Activated CD8-positive, alpha-beta memory T cell treated with anti-CD3 and anti-CD28 coated beads, Interleukin-2, amount 50 U/mL, for 48 hours (primary cell): ENCODE data around the gene PYGM.

ENCODE experiments used
- DNase-seq: peaks from one replicate; pipeline ENCODE4 v3.0.0-alpha.2; 2020

Gene PYGM

DNA sequence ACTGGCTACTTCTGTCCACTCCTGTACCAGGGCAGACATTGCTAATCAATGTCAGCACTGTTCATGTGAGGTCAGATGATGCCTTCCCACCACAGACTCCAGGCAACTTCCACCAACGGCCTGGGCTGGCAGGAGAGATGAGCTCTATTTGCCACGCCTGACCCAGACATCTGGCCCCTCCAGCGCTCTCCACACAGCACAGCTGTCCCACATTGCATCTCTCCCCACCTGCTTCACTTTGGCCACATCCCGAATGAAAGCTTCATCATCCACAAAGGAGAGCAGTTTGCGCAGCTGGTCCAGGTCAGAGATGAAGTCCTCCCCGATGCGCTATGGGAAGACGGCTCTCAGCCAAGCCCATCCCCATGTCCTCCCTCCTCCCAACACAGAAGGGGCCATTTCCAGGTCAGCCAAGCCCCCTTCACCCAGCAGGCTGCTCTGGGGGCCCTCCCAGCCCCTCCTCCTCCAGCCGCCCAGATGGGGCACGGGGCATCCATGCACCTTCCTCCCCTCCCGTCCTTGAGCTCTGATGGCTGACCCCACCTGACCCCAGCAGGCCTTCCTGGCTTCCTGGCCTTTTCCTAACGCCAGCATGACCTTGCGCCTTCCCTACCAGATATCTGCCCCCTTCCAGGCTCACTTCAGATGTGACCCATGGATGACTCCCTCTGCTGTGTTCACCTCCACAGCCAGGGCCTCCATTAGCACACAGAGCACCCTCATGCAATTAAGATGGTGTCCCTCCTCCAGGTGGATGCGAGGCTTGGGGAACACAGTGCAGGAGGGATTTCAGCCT lies 7.4 kb downstream of the PYGM start:
- DNase-seq = no peak

- no peak for DNase-seq
Measured at GRCh38 chr11:64751580-64751979, 8.2 kb downstream of the PYGM start.

DNA sequence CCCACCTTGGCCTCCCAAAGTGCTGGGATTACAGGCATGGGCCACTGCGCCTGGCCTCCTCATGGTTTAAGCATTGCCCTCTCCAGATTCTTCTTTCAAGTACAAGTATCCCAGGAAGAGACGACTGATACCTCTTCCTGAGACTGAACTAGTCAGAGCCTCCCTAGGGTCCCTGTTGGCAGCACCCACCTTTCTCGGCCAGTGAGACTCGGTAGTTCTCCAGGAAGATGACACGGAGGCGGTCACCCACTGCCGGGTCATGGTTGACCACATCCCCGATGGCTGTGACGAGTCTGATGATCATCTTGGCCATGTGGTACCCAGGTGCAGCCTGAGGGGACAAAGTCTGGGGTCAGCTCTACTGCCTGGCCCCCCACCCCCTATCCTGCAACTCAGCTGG lies 8.6 kb downstream of the PYGM start:
- no peak for DNase-seq

- no peak for DNase-seq
Measured at GRCh38 chr11:64750361-64751054, 9.3 kb downstream of the PYGM start.

GRCh38 chr11:64747961-64748665 lies 11.7 kb downstream of the PYGM start:
- DNase-seq = no peak

DNA sequence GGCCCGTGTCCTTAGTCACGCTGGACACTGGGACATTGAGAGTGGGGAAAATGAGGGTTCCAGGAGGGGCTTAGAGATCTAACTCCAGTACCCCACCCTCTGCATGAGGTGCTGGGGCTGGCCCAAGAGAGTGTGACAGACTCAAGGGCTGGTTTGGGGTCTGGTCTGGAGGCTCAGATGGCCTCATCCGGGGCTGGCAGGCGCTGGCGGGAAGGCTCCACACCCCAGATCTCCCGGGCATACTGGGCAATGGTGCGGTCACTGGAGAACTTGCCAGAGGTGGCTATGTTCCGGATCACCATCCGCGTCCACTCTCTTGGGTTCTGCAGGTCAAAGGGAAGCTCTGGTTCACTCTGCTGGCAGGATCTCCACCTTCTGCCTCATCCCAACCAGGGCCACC lies 13.3 kb downstream of the PYGM start:
- no peak for DNase-seq

DNA sequence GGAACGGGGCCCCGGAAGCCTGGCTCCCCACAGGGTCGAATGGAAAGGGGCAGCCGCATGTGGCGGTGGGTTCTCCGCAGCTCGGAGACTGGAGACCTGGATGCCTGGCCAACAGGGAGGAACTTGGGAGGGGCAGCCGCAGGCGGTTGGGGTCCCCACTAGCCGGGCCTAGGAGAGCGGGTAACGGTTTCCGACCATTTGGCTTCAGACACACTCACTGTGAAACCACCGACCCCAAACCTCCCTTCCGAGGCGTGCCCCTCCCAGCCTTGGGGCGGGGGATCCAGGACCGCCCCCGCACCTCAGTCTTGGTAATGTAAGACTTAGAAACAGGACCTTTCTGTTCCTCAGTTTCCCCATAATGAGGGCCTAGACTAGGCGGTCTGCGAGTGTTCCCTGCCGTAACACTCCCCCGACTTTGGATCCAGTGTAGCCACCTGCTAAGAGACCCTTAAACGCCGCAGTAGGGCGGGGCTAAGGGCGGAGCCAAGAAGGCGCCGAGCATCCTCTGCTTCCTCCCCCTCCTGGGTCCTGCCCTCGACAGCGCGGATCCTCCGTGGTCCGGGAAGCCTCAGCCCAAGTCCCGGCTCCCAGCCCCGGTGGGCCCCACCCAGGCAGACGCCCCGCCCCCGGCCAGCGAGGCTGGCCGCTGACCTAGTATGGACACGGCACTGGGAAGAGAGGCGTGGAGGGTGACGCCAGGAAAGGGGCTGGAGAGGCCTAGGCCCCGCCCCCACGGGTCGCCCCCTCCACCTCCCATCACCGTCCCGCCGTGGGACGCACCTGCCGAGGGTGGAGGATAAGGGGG lies 14.0 kb downstream of the PYGM start:
- DNase-seq = peak; percentile 83

- DNase-seq = peak; percentile 79
Measured at GRCh38 chr11:64745189-64745520, 14.6 kb downstream of the PYGM start.

DNA sequence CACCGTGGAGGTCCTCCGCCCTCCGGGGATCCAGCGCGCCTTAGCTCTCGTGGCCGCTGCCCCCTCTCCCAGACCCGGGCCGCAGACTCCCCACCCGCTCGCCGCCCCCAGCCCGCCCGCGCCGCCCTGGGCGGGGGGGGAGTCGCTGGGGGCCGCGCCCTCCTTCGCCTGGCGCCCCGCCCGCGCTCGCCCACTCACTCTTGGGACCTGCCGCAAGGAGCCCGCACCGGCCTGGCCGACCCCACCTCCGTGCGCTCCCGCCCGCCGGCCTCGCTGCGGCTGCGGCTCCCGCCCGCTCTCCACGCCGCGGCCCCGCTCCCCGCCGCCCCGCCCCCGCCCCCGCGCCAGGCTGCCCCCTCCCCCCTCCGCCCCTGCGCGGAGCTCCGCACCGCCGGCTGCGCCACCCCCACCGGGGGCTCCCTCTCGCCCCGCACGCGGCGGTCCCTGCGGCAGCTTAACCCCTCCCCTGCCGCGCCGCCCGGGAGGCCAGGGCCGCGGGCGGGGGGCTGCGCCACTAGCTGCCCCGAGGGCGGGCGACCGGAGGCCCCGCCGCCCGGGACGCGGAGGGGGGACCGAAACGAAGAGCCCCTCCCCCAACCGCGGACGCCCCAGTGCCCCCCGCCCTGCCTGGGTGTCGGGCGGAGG lies 15.1 kb downstream of the PYGM start:
- DNase-seq = no peak

GRCh38 chr11:64743591-64744543 lies 15.9 kb downstream of the PYGM start, which contains the start of gene RASGRP2:
Gene RASGRP2, minus strand, starts transcription at chr11:64744142. Its CDS starts 1,276 bp downstream, at chr11:64742866.
- DNase-seq = peak; percentile 95

GRCh38 chr11:64742889-64743590 lies 16.7 kb downstream of the PYGM start:
- peak; percentile 96 for DNase-seq

DNA sequence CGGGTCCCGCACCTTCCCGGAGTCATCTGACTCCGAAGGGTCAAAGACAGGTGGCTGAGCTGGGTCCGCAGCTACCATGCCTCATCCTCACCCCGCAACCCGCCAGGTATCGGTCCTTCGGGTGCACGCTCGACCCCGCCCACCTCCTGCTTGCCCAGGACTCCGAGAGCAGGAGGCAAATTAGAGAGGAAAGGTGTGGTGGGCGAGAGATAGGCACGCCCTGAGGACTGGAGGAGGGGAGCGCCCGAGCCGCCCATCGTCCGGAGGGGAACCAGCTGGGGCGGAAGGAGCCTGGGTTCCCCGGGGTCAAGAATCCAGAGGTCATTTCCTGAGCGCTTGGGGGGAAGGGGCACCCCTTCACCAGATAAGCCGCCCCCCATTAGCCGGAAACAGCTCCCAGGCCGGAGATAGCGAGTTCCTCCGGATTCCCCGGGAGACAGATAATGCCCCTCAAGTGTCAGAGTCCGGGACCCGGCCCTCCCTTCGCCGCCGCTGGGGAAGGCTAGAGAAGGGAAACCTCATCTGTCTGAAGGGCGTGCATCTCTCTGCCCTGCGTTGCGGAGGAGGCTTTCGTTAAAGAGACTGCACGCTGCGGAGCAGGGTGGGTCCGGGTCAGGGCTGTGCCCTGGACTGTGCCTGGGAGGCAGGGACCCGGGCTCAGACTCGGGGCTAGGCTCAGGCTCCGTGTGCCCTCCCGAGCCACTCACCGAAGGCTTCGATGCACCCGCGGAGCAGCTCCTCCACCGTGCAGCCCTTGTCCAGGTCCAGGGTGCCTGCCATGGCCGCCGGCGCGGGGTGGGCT lies 17.5 kb downstream of the PYGM start:
- no peak for DNase-seq

DNA sequence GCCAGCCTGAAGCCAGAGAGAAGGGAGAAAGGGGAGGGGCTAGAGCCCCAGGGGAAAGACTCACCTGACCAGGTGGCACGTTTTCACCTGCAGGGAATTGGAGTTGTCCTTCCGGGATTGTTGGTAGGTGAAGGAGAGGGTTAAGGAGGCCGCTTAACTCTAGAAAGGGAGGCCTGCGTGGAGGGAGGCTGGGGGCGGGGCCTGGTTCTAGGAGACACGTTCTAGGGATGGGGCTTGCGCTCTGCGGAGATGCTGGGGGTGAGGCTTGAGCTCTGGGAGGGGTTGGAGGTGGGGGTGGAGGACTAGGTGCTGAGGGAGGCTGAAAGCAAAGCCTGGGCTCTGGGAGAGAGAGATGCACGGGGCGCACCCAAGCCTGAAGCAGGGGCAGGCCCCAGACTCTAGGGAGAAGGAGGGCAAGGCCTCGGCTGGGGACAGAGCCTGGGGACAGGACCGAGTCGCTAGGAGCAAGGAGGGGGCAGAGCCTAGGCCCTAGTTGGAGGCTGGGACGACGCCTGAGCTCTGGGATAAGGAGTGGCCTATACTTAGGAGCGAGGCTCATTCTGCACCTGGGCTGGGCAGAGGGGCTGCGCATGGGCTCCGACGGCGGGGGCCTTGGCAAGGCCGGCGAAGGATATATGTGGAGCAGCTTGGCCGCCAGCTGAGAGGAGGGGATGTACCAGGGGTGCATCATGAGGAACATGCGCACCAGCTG lies 18.2 kb downstream of the PYGM start:
- DNase-seq = no peak

DNA sequence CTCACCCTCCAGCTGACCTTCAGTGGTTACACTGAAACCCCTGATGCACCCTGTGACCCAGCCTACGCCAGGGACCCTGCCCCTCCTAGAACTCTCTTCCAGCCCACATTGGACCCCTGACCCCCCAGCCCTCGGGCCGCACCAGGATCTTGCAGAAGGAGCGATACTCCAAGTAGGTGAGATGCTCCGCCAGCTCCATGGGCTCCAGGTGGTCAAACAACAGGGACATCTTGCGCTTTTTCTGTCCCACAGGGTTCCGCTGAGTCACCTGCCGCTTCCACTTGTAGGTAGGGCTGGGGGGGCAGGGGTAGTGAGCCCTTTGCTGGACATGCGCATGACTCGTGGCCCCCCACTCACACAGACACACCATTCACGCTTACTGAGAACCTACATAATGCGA lies 19.9 kb downstream of the PYGM start:
- DNase-seq = no peak

GRCh38 chr11:64736654-64737053 lies 23.1 kb downstream of the PYGM start:
- DNase-seq = no peak

- no peak for DNase-seq
Measured at GRCh38 chr11:64735725-64736259, 24.0 kb downstream of the PYGM start.

DNA sequence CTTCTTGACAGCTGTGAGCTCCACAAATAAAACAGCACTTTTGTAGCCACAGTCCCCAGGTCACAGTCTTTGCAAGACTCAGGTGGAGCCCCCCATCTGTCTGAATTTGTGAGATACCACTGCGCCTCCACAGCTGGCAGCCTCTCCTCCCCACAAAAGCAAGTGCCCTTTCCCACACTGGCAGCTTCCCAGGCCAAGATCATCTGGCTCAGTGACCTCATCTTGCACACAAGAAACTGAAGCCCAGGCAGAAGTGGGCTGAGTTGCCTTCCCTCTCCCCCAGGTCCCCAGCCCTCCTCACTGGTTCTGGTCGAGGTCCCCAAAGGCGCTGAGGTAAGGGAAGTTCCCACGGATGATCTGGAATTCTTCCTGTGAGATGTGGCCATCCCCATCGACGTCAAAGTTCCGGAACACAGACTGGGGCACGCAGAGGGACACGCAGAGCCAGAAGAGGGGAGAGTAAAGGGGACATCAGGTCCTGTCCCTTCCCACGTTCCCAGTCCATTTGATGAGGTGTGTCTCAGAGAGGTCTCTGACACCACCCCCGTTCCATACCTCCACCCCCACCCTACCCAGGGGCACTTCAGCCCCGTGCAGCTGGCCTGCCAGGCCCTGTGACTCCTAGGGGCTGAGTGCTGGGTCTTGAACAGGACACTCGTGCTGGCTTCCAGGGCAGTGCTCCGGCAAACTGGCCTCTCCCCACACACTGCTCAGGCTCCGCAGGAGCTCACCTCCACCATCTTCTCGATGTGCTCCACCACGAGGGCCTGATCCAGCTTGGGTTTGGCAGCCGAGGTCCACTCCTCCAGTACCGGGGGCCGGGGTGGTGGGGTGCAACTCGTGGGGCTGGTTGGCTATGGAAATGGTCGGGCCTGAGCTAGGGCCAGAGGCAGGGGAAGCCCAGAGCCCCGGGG lies 24.7 kb downstream of the PYGM start:
- DNase-seq = no peak

- no peak for DNase-seq
Measured at GRCh38 chr11:64731601-64732000, 28.2 kb downstream of the PYGM start.
